Left cardiac atrium (tissue), 4 donors: Measurements from ENCODE around the gene MLLT11. TPM values are rescaled to one million over a fixed set of nuclear protein-coding genes. Genes with fewer than 3 reads are reported as not detected.
A peak's percentile ranks its signal among the peaks of the same experiment; 100 is the strongest.

Experiments
- ATAC-seq, 2 donors: fragments of 200-7000 bp; cut with Tn5 transposase; one replicate each; pipeline ENCODE4 v1.9.1; 2020; ENCODE audit warnings: mild to moderate bottlenecking in 2 of 2, moderate library complexity in 2 of 2
- DNase-seq: peaks from one replicate; pipeline ENCODE4 v3.0.0-alpha.2; 2020
- intact Hi-C, 2 donors: fragments of 100-400 bp; cut with DNase I; formaldehyde crosslinking; loops; one replicate each; pipeline versions ENCODE4 v1.14.1 to v1.15.1; 2022 to 2023
- long read RNA-seq: library from polyadenylated mRNA; unstranded; transcript quantifications from one replicate; pipeline ENCODE4 v2.0.0, GENCODE V29; 2021
- total RNA-seq, 2 donors: library from RNA; stranded (reverse); fragmentation: NEBNext Ultra II Directional; extraction: Animal tissue kit (Norgen Biotek cat#: 25700); gene quantifications; one replicate each; pipeline ENCODE4 v1.2.1, GENCODE V29; 2021
- donor health status: DM: no; HTN: yes; CAD: no.
- donor health status: DM: no; HTN: yes; CAD: no; lungs with severe emphysema.
- donor health status: DM: yes; HTN: yes; CAD: no.
- donor health status: Dilated cardiomyopathy.

The MLLT11 gene
- 1 to 10 TPM; 2.0 to 2.7 TPM for total RNA-seq
- long read RNA-seq, full-length matches to known transcripts = 5 of 6 reads
- long read RNA-seq, partial matches to known transcripts = 0 of 6 reads
- long read RNA-seq, other reads (novel, unspliced or antisense) = 1 of 6 reads

- intact Hi-C loops = no loop called here
- DNase-seq (peak; percentile 51), ATAC-seq (peak; percentile 57 to 65)
Measured at GRCh38 chr1:151060007-151060656, at the start of gene MLLT11. Gene MLLT11, plus strand, starts transcription at chr1:151060397. Its CDS starts 6,828 bp downstream, at chr1:151067225.

GRCh38 chr1:151011154-151011850 lies 48.9 kb upstream of the MLLT11 start:
- ATAC-seq (no peak), DNase-seq (no peak)
- intact Hi-C loops = no loop called here

GRCh38 chr1:151012684-151013471 lies 47.3 kb upstream of the MLLT11 start:
- intact Hi-C loops = no loop called here
- ATAC-seq (peak; percentile 44 to 71), DNase-seq (peak; percentile 30)

GRCh38 chr1:151013518-151013917 lies 46.7 kb upstream of the MLLT11 start:
- intact Hi-C loops = no loop called here
- DNase-seq = peak; percentile 56
- ATAC-seq = peak; percentile 76 to 85

GRCh38 chr1:151024540-151025146 lies 35.6 kb upstream of the MLLT11 start:
- peak; percentile 91 to 93 for ATAC-seq
- intact Hi-C loops = loop anchor here in 1 of 2 donors (2.0 to 5.0 kb wide), 2 partner anchors 46 to 133 kb away; partner anchors contain the start of genes GABPB2 and TNFAIP8L2
- DNase-seq = peak; percentile 88

- no peak for DNase-seq
- intact Hi-C loops = loop anchor here in 1 of 2 donors (5.0 kb wide), 1 partner anchor 131 kb away; the partner anchor contains the start of gene TNFAIP8L2
- ATAC-seq = no peak
Measured at GRCh38 chr1:151026460-151026859, 33.7 kb upstream of the MLLT11 start.

- DNase-seq (no peak), ATAC-seq (no peak)
- intact Hi-C loops = no loop called here
Measured at GRCh38 chr1:151032164-151032563, 28.0 kb upstream of the MLLT11 start.

- no peak for DNase-seq
- intact Hi-C loops = no loop called here
- peak in 1 of 2 donors; percentile 22 for ATAC-seq
Measured at GRCh38 chr1:151035167-151035566, 25.0 kb upstream of the MLLT11 start.

GRCh38 chr1:151036356-151036755 lies 23.8 kb upstream of the MLLT11 start, which contains the start of gene BNIPL:
Gene BNIPL, plus strand, starts transcription at chr1:151036586. Its CDS starts 140 bp downstream, at chr1:151036726.
- intact Hi-C loops = no loop called here
- no peak for DNase-seq
- no peak for ATAC-seq

GRCh38 chr1:151037032-151037431 lies 23.2 kb upstream of the MLLT11 start:
- DNase-seq (no peak), ATAC-seq (no peak)
- intact Hi-C loops = no loop called here

GRCh38 chr1:151039521-151039920 lies 20.7 kb upstream of the MLLT11 start:
- intact Hi-C loops = no loop called here
- ATAC-seq (no peak), DNase-seq (no peak)

GRCh38 chr1:151043163-151043562 lies 17.0 kb upstream of the MLLT11 start:
- intact Hi-C loops = no loop called here
- ATAC-seq = no peak
- DNase-seq = no peak

- ATAC-seq = peak; percentile 85 to 90
- intact Hi-C loops = no loop called here
Measured at GRCh38 chr1:151047591-151047924, 12.6 kb upstream of the MLLT11 start, which contains the start of gene C1orf56. Gene C1orf56, plus strand, starts transcription at chr1:151047751. Its CDS starts 97 bp downstream, at chr1:151047848.

GRCh38 chr1:151047925-151048644 lies 12.1 kb upstream of the MLLT11 start:
- intact Hi-C loops = no loop called here
- peak; percentile 84 for DNase-seq
- ATAC-seq = peak; percentile 81 to 86

More at GRCh38 chr1:151047591-151047924, 12.6 kb upstream of the MLLT11 start, which contains the start of gene C1orf56:
- DNase-seq = peak; percentile 74

- ATAC-seq = no peak
- intact Hi-C loops = no loop called here
- no peak for DNase-seq
Measured at GRCh38 chr1:151048645-151049032, 11.6 kb upstream of the MLLT11 start.

GRCh38 chr1:151049458-151049857 lies 10.7 kb upstream of the MLLT11 start:
- no peak for DNase-seq
- peak in 1 of 2 donors; percentile 1 for ATAC-seq
- intact Hi-C loops = no loop called here

- intact Hi-C loops = loop anchor here in 1 of 2 donors (10.0 kb wide), 1 partner anchor 45 kb away; the partner anchor contains the start of genes MINDY1 and PRUNE1
- ATAC-seq = no peak
- DNase-seq = no peak
Measured at GRCh38 chr1:151050051-151050688, 10.0 kb upstream of the MLLT11 start.
